ENCODE data around the gene GYG1. TPM values are rescaled to one million over a fixed set of nuclear protein-coding genes. Genes with fewer than 3 reads are reported as not detected.

Gene GYG1
- total and polyA plus RNA-seq, 2 experiments from 2014 or later, result 33.2 to 40.9 TPM

- H3K27ac ChIP-seq (ENCODE audit: low read depth), result no peak overlapping the region
- TF ChIP-seq, protein P1, sequence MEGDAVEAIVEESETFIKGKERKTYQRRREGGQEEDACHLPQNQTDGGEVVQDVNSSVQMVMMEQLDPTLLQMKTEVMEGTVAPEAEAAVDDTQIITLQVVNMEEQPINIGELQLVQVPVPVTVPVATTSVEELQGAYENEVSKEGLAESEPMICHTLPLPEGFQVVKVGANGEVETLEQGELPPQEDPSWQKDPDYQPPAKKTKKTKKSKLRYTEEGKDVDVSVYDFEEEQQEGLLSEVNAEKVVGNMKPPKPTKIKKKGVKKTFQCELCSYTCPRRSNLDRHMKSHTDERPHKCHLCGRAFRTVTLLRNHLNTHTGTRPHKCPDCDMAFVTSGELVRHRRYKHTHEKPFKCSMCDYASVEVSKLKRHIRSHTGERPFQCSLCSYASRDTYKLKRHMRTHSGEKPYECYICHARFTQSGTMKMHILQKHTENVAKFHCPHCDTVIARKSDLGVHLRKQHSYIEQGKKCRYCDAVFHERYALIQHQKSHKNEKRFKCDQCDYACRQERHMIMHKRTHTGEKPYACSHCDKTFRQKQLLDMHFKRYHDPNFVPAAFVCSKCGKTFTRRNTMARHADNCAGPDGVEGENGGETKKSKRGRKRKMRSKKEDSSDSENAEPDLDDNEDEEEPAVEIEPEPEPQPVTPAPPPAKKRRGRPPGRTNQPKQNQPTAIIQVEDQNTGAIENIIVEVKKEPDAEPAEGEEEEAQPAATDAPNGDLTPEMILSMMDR (conservative IDR thresholded peaks at IDR 0.05; ENCODE audit: low read depth in 2 of 2), result no peak
- TF ChIP-seq EZH2phosphoT487 (IDR thresholded peaks at IDR 0.05; ENCODE audit: unreplicated experiment) (no peak), STAT1 (IDR thresholded peaks at IDR 0.05; ENCODE audit: unreplicated experiment) (no peak), POLR2AphosphoS5 (IDR thresholded peaks at IDR 0.05; ENCODE audit: low read depth) (no peak), ZNF331 (CRISPR knock-in tag; IDR thresholded peaks at IDR 0.05; ENCODE audit: low read depth) (no peak), ETS1 (IDR thresholded peaks at IDR 0.05) (no peak), NANOG (IDR thresholded peaks at IDR 0.05; ENCODE audit: borderline replicate concordance) (no peak), ZNF462 (CRISPR knock-in tag; IDR thresholded peaks at IDR 0.05) (no peak), JUNB (IDR thresholded peaks at IDR 0.05; ENCODE audit: unreplicated experiment) (no peak), ZNF114 (CRISPR knock-in tag; IDR thresholded peaks at IDR 0.05) (no peak)
- TF ChIP-seq, protein P2, sequence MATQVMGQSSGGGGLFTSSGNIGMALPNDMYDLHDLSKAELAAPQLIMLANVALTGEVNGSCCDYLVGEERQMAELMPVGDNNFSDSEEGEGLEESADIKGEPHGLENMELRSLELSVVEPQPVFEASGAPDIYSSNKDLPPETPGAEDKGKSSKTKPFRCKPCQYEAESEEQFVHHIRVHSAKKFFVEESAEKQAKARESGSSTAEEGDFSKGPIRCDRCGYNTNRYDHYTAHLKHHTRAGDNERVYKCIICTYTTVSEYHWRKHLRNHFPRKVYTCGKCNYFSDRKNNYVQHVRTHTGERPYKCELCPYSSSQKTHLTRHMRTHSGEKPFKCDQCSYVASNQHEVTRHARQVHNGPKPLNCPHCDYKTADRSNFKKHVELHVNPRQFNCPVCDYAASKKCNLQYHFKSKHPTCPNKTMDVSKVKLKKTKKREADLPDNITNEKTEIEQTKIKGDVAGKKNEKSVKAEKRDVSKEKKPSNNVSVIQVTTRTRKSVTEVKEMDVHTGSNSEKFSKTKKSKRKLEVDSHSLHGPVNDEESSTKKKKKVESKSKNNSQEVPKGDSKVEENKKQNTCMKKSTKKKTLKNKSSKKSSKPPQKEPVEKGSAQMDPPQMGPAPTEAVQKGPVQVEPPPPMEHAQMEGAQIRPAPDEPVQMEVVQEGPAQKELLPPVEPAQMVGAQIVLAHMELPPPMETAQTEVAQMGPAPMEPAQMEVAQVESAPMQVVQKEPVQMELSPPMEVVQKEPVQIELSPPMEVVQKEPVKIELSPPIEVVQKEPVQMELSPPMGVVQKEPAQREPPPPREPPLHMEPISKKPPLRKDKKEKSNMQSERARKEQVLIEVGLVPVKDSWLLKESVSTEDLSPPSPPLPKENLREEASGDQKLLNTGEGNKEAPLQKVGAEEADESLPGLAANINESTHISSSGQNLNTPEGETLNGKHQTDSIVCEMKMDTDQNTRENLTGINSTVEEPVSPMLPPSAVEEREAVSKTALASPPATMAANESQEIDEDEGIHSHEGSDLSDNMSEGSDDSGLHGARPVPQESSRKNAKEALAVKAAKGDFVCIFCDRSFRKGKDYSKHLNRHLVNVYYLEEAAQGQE (IDR thresholded peaks at IDR 0.05; ENCODE audit: unreplicated experiment), result no peak
- H3K36me3 ChIP-seq (ENCODE audit: insufficient read depth), result peaks cover 19% of the 10 kb centered on the region
- Mint-ChIP-seq H3K27me3 (ENCODE audit: insufficient read depth, low read depth, poor library complexity) (peaks cover 2% of the 10 kb centered on the region), H3K4me1 (no peaks in the 10 kb centered on the region), H3K4me3 (no peak overlapping the region), H3K27ac (no peak overlapping the region), H3K9me3 (no peaks in the 10 kb centered on the region), H3K36me3 (ENCODE audit: low read depth) (peaks cover 56% of the 10 kb centered on the region; the same call in 2 of the 3 replicates)
- H3K4me1 ChIP-seq (ENCODE audit: insufficient read depth), result no peaks in the 10 kb centered on the region
- H3K4me3 ChIP-seq, result no peak overlapping the region
- DNase-seq (ENCODE audit: low spot score) (no peak), ATAC-seq (no peak)
- H3K4me2 ChIP-seq, result no peak overlapping the region
- H3K9me2 ChIP-seq (ENCODE audit: insufficient read depth), result no peaks in the 10 kb centered on the region
- no peak overlapping the region for H2AFZ ChIP-seq
- H3F3A ChIP-seq (replicated peaks; ENCODE audit: low read depth), result no peaks in the 10 kb centered on the region
- H3K79me2 ChIP-seq (replicated peaks; ENCODE audit: insufficient read depth), result no peaks in the 10 kb centered on the region
- H3K27me3 ChIP-seq (ENCODE audit: insufficient read depth), result no peaks in the 10 kb centered on the region
- H4K20me1 ChIP-seq (replicated peaks; ENCODE audit: insufficient read depth), result no peaks in the 10 kb centered on the region
These were observed 46.3 kb downstream of the GYG1 start for GRCh38 chr3:149037684-149038083.
